BJ (cell line): ENCODE measurements around the gene R3HDM2. TPM values are rescaled to one million over a fixed set of nuclear protein-coding genes. Genes with fewer than 3 reads are reported as not detected.

Source experiments
- CTCF ChIA-PET: fragments of 350-600 bp; formaldehyde crosslinking; extraction: SDS; loops from one replicate; lab custom pipeline; 2021; ENCODE audit warnings: antibody characterized with exemption, inconsistent platforms; lab: Yijun Ruan, JAX
- POLR2A ChIA-PET: fragments of 300-600 bp; sonication (Branson Sonifier 250); formaldehyde crosslinking; extraction: SDS; loops from one replicate; lab custom pipeline; 2021; ENCODE audit warnings: antibody characterized with exemption; lab: Charles Lee
- DNase-seq: peaks from one replicate; pipeline ENCODE4 v3.0.0-alpha.2; 2011; ENCODE audit warnings: low read depth
- H3K27me3 ChIP-seq: 2 replicates; pipeline ENCODE4 v1.6.0; 2011; ENCODE audit warnings: low read length; ENCODE audit not compliant: control insufficient read depth, insufficient read depth
- H3K36me3 ChIP-seq: 2 replicates; pipeline ENCODE4 v1.5.1; 2011; ENCODE audit warnings: low read length; ENCODE audit not compliant: control insufficient read depth, insufficient read depth
- H3K4me3 ChIP-seq: 2 replicates; pipeline ENCODE4 v1.5.1; 2011; ENCODE audit warnings: low read depth, mild to moderate bottlenecking, control low read depth, low read length
- CTCF ChIP-seq: IDR thresholded peaks from 2 replicates; pipeline ENCODE4 v1.5.1; 2011; ENCODE audit warnings: low read depth, mild to moderate bottlenecking, control low read depth, inconsistent platforms, low read length, moderate library complexity; ENCODE audit not compliant: insufficient read depth
- polyA plus RNA-seq: library from polyadenylated mRNA; depleted of rRNA; stranded (reverse); fragments of >200 nt; gene quantifications from 2 replicates; pipeline ENCODE4 v1.2.3, GENCODE V29; 2011

R3HDM2 gene
- polyA plus RNA-seq, 1 experiment: 27.4 TPM

- Histone ChIP-seq H3K36me3 (peaks cover 44% of the 10 kb centered on the region), H3K4me3 (no peak overlapping the region), H3K27me3 (peaks cover 3% of the 10 kb centered on the region; the same call in 1 of the 2 replicates)
- no peak for DNase-seq
- ChIA-PET CTCF (interaction anchor here (0.6 to 14.9 kb wide), 19 partner anchors 10 to 246 kb away, joined by 3 to 334 read pairs (median 6); partner anchors contain the start of genes NEMP1, SHMT2 and STAC3), POLR2A (interaction anchor here (0.5 to 1.0 kb wide), 2 partner anchors 17 to 64 kb away, joined by 7 to 12 read pairs; partner anchors contain the start of gene SHMT2)
- no peak for TF ChIP-seq CTCF
Measured at GRCh38 chr12:57212701-57213057, 218.2 kb downstream of the R3HDM2 start.

GRCh38 chr12:57211791-57212700 is 218.8 kb downstream of the R3HDM2 start:
- peaks cover 47% of the 10 kb centered on the region for H3K36me3 ChIP-seq
- CTCF ChIA-PET: interaction anchor here (1.1 to 14.9 kb wide), 10 partner anchors 10 to 114 kb away, joined by 3 to 334 read pairs (median 17); partner anchors contain the start of gene SHMT2

GRCh38 chr12:57210926-57211692 is 219.7 kb downstream of the R3HDM2 start:
- no peak for DNase-seq
- H3K36me3 ChIP-seq: peaks cover 52% of the 10 kb centered on the region
- ChIA-PET CTCF (interaction anchor here (4.3 to 14.9 kb wide), 3 partner anchors 19 to 88 kb away, joined by 21 to 334 read pairs (median 135); partner anchors contain the start of gene SHMT2), POLR2A (no interaction called here)
- no peak overlapping the region for H3K4me3 ChIP-seq
- H3K27me3 ChIP-seq: no peaks in the 10 kb centered on the region
- no peak for TF ChIP-seq CTCF

More at GRCh38 chr12:57211791-57212700, 218.8 kb downstream of the R3HDM2 start:
- H3K4me3 ChIP-seq: no peak overlapping the region
- TF ChIP-seq CTCF: 0 out of 2 replicates have a peak, but pooled peaks have one; percentile 10
- POLR2A ChIA-PET: no interaction called here
- DNase-seq: no peak
- no peaks in the 10 kb centered on the region for H3K27me3 ChIP-seq

GRCh38 chr12:57210461-57210860 is 220.4 kb downstream of the R3HDM2 start:
- TF ChIP-seq CTCF: no peak
- CTCF ChIA-PET: interaction anchor here (5.9 to 14.9 kb wide), 2 partner anchors 19 to 31 kb away, joined by 135 to 334 read pairs; partner anchors contain the start of gene SHMT2
- Histone ChIP-seq H3K4me3 (no peak overlapping the region), H3K36me3 (peaks cover 58% of the 10 kb centered on the region), H3K27me3 (no peaks in the 10 kb centered on the region)
- POLR2A ChIA-PET: no interaction called here
- DNase-seq: no peak
